ENCODE measurements around the gene SLX9. TPM values are rescaled to one million over a fixed set of nuclear protein-coding genes. Genes with fewer than 3 reads are reported as not detected.
"Not testable (repeated sequence)": the region's sequence is repeated elsewhere in the genome, so short reads cannot be mapped to it uniquely, and the experiment has no call there.

The SLX9 gene
- total RNA-seq, 1 donor from 2014 or later: 80.8 TPM

DNA sequence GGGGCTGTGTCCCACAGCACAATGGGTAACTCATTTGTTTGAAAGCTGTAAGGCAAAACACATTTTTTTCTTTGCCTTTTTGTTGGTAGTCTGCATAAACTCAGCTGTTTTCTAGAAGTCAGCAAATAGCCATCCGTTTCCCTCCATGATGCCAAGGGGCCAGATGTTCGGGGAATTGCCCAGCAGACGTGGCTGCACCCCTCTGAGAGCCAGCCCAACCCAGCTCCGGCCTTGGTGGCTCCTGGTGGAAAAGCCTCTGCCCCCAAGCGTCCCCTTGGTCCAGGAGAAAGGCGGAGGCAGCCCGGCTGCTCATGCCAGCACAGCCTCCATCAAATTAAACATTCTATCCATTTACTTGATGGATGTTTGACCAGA lies 76.2 kb downstream of the SLX9 start:
- H3K4me1 Mint-ChIP-seq: peaks cover 5% of the 10 kb centered on the region
- no peak overlapping the region for H3K4me3 Mint-ChIP-seq
- intact Hi-C loops (cut with micrococcal nuclease): no loop called here
- no peak for DNase-seq
- peaks cover 42% of the 10 kb centered on the region for H3K27me3 Mint-ChIP-seq
- H3K27ac Mint-ChIP-seq: no peak overlapping the region
- H3K9me3 Mint-ChIP-seq: no peaks in the 10 kb centered on the region
- H3K36me3 Mint-ChIP-seq (ENCODE audit: low read depth): no peaks in the 10 kb centered on the region

DNA sequence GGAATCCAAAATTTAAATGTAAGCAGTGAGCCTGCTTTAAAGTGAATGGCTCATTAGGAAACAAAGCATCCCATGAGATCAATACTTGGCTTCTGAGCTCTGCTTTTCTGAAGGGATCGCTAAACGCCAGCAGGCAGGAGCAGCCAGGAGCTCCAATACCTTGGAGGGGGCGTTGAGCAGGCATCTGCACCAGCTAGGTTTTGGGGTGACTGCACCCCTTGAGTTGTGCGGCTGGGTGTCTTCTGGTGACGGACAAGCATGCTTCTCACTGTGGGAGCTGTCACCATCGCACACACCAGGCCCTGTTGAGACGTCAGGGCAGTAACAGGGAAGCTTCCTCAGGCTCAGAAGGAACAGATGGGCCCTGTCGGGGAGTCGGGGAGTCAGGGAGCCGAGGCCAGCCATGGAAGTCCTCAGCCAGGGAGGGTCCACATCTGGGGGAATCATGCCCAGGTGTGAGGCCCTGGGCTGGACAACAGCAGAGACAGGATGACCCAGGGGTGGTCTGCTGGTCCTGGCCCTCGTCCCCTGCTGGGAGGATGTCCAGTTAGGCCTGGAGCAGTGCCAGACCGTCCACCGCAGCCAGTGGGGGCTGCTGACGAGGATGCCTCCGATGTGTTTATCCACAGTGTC lies 76.7 kb downstream of the SLX9 start:
- Mint-ChIP-seq H3K4me1 (peaks cover 5% of the 10 kb centered on the region), H3K27me3 (peaks cover 40% of the 10 kb centered on the region), H3K27ac (no peak overlapping the region), H3K36me3 (ENCODE audit: low read depth) (no peaks in the 10 kb centered on the region), H3K4me3 (no peak overlapping the region), H3K9me3 (no peaks in the 10 kb centered on the region)
- intact Hi-C loops (cut with micrococcal nuclease): no loop called here
- DNase-seq: no peak

DNA sequence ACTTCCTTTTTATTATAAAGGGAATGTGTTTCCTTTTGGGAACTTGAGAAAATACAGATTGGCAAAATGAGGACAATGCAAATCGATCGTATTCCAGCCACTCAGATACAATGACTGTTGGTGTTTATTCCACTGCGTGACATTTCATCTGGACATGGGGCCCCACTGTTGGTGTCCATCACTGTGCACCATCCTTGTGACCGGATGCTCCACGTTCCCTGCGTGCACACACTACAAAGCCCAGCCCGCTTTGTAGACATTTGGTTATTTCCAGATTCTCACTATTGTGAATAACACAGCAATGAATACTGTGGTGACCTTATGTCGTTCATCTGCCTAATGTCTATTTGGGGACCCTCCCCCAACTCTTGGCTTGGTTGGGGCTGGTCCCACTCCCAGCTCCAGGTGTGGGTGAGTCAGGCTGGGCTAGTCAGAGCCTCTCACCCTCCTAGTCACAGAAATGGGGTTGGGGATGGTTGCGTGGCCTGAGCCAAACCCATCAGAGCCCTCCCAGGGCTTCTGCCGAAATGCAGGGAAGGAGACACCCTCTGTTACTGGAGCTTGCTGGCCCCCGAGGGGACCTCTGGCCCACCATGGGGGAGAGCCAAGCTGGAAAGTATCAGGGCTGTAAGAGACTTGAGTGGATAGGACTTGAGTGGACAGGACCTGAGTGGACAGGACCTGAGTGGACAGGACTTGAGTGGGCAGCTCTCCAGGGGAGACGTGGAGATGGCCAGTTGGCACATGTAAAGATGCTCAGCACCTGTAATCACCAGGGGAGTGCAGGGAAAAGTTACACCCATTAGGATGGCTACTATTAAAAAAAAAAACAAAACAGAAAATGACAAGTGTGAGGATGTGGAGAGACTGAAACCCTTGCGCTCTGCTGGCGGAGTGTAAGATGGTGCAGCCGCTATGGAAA lies 77.5 kb downstream of the SLX9 start:
- no peaks in the 10 kb centered on the region for H3K9me3 Mint-ChIP-seq
- H3K36me3 Mint-ChIP-seq (ENCODE audit: low read depth): no peaks in the 10 kb centered on the region
- DNase-seq: no peak
- no peak overlapping the region for H3K27ac Mint-ChIP-seq
- H3K27me3 Mint-ChIP-seq: peaks cover 42% of the 10 kb centered on the region
- peaks cover 5% of the 10 kb centered on the region for H3K4me1 Mint-ChIP-seq
- H3K4me3 Mint-ChIP-seq: peak overlapping the region; percentile 70
- intact Hi-C loops (cut with micrococcal nuclease): no loop called here

DNA sequence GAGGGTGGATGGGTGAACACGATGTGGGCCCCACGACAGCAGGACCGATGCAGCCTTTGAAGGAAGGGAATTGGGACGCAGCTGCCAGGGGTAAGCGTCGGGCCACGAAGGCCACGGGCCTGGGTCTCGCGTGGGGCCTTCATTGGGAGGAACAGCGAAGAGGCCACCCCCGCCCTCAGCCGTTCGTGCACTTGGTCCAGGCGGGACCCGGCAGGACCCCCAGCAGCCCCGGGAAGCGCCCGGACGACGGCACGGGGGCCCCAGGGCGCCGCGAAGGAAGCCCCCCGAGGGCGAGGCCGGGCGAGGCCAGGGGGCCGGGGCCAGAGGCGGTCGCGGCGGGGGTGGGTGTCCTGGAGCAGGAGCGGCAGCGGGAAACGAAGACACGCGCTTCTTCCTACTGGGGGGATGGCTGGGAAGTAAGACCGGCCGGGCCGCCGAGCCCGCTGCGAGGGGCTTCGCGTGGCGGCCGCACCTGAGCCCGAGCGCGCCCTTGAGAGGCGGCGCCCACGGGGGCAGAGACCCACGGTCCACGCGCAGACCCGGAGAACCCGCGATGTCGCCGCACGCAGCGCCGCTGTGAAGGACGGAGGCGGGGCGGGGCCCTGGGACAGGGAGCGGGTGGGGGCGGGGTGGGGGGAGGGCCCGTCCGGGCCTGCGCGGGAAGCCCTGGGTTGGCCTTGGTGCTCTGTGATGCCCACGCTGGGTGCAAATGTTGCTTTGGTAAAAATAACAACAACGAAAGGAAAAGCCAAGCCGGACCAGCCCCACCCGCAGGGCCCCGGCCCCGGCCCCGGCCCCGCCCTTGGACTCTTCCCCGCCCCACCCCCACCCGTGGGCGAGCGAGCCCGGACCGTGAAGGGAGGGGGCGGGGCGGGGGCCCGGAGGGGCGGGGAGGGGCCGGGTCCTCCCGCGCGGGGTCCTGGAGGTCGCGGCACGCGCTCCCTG lies 78.6 kb downstream of the SLX9 start:
- no peaks in the 10 kb centered on the region for H3K36me3 Mint-ChIP-seq (ENCODE audit: low read depth)
- H3K27me3 Mint-ChIP-seq: peaks cover 43% of the 10 kb centered on the region
- H3K9me3 Mint-ChIP-seq: peaks cover under 1% of the 10 kb centered on the region
- no peak for DNase-seq
- intact Hi-C loops (cut with micrococcal nuclease): no loop called here
- H3K4me3 Mint-ChIP-seq: peak overlapping the region; percentile 70
- H3K4me1 Mint-ChIP-seq: peaks cover 5% of the 10 kb centered on the region
- no peak overlapping the region for H3K27ac Mint-ChIP-seq

DNA sequence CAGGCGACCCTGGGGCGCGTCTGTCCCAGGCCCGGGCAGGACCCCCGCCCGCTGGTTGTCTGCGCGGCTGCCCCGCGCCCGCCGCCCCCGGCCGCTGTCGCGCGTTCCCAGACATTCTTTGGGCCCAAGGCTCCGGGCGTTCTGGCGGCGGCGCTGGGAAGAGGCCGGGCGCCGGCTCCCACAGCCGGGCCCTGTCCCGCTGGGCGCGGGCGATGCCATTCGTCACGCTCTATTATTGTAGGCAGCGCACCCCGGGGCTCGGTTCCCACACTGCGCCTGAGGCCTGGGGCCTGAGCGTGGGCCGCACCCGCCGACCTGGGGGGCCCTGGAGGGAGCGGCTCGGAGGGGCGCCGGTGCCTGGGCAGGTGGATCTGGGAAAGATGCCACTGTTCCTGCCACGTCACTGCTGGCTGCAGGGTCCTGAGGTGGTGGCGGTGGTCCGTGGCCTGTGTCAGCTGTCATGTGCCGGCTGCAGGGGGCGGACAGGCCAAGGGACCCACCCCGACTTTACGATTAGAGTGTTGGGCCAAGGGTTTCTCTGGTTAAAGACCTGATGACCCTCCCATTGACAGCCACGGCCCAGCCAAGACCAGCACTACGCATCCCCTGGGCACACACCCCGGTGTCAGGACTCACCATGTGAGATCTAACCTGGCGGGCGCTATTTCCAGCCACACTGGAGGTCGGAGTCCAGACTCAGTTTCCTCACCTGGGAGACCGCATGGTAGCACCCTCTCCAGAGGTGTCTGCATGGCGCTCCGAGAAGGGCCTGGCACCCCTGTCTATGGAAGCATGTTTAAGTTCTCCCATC lies 79.5 kb downstream of the SLX9 start:
- Mint-ChIP-seq H3K9me3 (peaks cover 5% of the 10 kb centered on the region), H3K27ac (no peak overlapping the region), H3K36me3 (ENCODE audit: low read depth) (no peaks in the 10 kb centered on the region), H3K4me3 (peak overlapping the region; percentile 30), H3K4me1 (peaks cover 5% of the 10 kb centered on the region), H3K27me3 (peaks cover 46% of the 10 kb centered on the region)
- DNase-seq: no peak
- intact Hi-C loops (cut with micrococcal nuclease): no loop called here

DNA sequence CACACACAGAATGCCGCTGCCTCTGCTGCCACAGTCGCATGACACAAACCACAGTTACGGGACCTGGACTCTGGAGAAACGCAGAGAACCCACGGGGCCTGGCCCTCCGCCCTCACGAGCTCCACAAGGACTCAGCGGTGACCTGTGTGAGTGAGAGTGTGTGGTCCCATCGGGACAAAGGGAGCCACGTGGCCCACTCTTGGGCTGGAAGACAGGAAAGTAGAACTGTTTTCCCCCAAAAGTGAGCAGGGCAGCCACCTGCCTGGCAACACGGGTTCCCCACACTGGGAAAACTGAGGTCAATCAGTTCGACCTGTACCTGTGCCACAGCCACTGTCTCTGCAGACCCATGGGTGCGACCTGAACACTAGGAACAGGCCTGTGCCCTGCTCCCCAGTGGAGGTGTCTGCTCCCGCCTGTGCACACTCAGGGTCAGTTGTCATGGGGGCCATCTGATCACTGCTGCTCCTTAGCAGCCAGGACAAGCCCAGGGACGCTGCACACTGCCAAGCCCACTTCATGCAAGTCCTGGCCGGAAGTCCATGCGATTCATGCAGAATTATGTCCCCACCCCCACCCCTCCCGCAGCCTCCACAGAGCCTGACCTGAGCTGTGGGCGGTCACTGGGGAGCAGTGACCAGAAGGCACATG lies 80.2 kb downstream of the SLX9 start:
- H3K4me1 Mint-ChIP-seq: peaks cover 5% of the 10 kb centered on the region
- H3K4me3 Mint-ChIP-seq: peak overlapping the region; percentile 30
- H3K9me3 Mint-ChIP-seq: peaks cover 8% of the 10 kb centered on the region
- H3K27ac Mint-ChIP-seq: no peak overlapping the region
- DNase-seq: no peak
- H3K36me3 Mint-ChIP-seq (ENCODE audit: low read depth): no peaks in the 10 kb centered on the region
- peaks cover 44% of the 10 kb centered on the region for H3K27me3 Mint-ChIP-seq
- intact Hi-C loops (cut with micrococcal nuclease): no loop called here

DNA sequence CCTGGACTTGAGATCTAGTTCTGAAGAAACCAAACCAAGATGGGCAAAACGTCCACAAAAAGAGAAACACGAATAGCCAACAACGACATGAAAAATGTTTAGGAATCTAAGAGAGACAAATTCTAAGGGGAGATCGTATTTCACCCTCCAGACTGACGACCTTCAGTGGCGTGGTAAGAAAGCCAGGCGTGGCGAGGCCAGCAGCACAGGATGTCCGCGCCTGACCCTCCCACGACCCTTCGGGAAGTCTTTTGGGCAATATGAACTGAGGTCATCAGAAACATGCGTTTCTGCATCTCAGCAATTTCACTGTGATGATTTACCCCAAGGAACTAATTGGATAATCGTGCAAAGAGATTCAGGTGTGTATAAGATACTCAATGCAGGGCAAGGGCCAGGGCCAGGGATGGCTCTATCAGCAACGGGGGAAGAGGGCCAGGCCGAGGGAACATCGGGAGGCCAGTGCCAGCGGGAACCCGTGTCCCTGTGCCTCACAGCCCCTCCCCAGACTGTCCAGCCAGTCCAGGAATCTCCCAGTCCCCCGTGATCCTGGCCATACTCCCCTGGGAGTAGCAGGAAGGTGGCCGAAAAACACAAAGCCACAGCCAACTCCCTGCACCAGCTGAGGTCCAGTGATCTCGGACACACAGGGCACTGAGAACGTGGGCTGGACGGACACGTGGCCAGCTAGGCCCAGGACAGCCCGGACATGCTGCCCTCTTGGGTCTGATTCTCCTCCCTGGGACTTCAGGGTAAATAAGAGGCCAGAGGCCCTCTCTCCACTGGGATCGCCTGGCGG lies 81.0 kb downstream of the SLX9 start:
- Mint-ChIP-seq H3K36me3 (ENCODE audit: low read depth) (no peaks in the 10 kb centered on the region), H3K4me1 (peaks cover 5% of the 10 kb centered on the region), H3K27me3 (peaks cover 41% of the 10 kb centered on the region), H3K27ac (no peak overlapping the region), H3K9me3 (peaks cover 8% of the 10 kb centered on the region), H3K4me3 (no peak overlapping the region)
- no peak for DNase-seq
- intact Hi-C loops (cut with micrococcal nuclease): no loop called here

DNA sequence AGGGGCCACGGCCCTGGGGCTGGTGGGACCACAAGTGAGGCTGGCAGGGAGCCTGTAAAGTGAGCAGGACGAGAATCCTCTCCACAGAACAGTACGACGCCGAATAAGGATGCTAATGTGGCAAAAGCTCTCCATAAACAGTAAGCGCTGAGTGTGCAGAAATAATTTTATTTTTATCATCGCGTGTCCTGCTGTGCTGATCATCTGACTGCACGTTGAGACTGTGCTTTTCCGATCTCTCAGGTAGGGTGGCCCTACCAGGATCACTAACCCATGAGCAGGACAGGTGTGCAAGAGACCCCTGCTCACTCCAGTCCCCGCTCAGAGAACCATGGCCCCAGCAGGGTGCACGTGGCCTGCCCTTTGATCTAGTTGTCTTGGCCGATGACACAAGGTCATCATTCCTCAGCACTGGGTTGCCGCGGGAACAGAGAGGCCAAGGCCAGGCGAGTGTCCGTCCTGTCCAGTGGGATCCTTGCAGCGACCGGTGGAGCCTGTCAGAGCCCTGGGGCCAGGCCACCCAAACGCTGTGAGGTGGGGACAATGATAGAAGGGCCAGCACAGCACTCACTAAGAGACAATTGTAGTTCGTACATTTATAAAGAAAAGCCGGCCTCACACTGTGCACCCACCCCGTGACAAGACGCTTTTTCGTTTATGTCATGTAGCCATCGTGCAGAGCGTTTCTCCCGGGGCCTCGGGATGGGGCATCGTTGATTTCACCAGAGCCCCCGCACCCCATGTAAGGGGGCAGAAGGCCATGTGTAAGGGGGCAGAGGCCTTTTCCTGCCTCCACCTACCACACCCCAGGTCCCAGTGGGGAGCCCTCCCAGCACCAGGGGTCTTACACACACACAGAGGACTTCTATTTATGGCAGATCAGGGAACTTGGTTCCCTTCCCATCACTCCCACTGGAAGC lies 81.9 kb downstream of the SLX9 start:
- intact Hi-C loops (cut with micrococcal nuclease): no loop called here
- peaks cover 8% of the 10 kb centered on the region for H3K9me3 Mint-ChIP-seq
- peaks cover 33% of the 10 kb centered on the region for H3K27me3 Mint-ChIP-seq
- H3K36me3 Mint-ChIP-seq (ENCODE audit: low read depth): no peaks in the 10 kb centered on the region
- H3K4me1 Mint-ChIP-seq: peaks cover 5% of the 10 kb centered on the region
- no peak for DNase-seq
- H3K27ac Mint-ChIP-seq: no peak overlapping the region
- H3K4me3 Mint-ChIP-seq: no peak overlapping the region

DNA sequence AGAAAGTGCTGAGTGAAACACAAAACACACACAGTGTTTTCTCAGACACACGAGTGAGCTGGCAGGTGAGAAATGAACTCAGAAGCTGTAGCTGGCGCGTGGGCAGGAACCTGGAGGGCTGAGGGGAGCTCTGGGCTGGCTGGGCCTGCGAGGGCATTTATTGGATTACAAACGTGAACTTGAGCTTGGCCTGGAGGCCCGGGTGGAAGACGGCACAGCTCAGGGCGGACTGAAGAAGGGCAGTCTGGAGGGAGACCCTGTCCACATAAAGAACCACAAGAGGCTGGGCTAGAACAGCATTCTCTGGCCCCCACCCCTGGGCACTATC lies 82.5 kb downstream of the SLX9 start:
- Mint-ChIP-seq H3K27ac (no peak overlapping the region), H3K9me3 (peaks cover 8% of the 10 kb centered on the region), H3K36me3 (ENCODE audit: low read depth) (no peaks in the 10 kb centered on the region), H3K4me1 (peaks cover 5% of the 10 kb centered on the region), H3K4me3 (no peak overlapping the region), H3K27me3 (peaks cover 30% of the 10 kb centered on the region)
- intact Hi-C loops (cut with micrococcal nuclease): no loop called here
- DNase-seq: no peak

DNA sequence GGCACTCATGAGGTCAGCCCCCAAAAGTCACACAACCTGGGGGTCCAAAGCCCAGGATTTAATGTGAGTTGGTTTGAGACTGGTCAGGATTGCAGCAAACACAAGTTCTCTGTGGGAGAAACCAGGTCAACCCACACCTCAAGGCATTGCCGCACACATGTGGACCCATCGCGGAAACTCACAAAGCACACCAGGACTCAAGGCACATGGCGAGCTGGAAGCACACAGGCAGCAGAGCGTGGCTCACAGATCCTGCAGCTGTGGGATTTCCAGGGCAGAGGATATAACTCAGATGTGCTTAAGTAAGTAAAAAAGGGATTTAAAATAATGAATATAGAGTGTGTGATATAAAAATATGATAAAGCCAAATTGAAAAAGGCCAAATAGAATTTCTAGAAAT lies 82.9 kb downstream of the SLX9 start:
- peaks cover 8% of the 10 kb centered on the region for H3K9me3 Mint-ChIP-seq
- no peak overlapping the region for H3K27ac Mint-ChIP-seq
- no peak for DNase-seq
- H3K4me1 Mint-ChIP-seq: peaks cover 3% of the 10 kb centered on the region
- H3K4me3 Mint-ChIP-seq: no peak overlapping the region
- intact Hi-C loops (cut with micrococcal nuclease): no loop called here
- no peaks in the 10 kb centered on the region for H3K36me3 Mint-ChIP-seq (ENCODE audit: low read depth)
- peaks cover 25% of the 10 kb centered on the region for H3K27me3 Mint-ChIP-seq

DNA sequence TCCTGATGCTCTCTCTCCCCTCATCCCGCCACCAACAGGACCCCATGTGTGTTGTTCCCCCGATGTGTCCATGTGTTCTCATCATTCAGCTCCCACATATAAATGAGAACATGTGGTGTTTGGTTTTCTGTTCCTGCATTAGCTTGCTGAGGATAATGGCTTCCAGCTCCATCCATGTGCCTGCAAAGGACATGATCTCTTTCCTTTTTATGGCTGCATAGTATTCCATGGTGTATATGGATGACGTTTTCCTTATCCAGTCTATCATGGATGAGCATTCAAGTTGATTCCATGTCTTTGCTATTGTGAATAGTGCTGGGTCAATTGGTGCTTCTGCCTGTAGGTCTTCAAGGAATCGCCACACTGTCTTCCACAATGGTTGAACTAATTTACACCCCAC lies 84.7 kb downstream of the SLX9 start:
- H3K4me3 Mint-ChIP-seq; DNase-seq; intact Hi-C loops (cut with micrococcal nuclease); H3K36me3 Mint-ChIP-seq (ENCODE audit: low read depth); H3K9me3 Mint-ChIP-seq; H3K27ac Mint-ChIP-seq; H3K4me1 Mint-ChIP-seq: not testable (repeated sequence)
- H3K27me3 Mint-ChIP-seq: peaks cover 19% of the 10 kb centered on the region

Measured in activated CD4-positive, alpha-beta T cell treated with anti-CD3 and anti-CD28 coated beads, Interleukin-2, amount 10 ng/mL, durations not matched to agents 24 days and 14 days (primary cell).